HG03139 (cell line): ENCODE results near the gene TPSAB1.
"Not testable (repeated sequence)": the region's sequence is repeated elsewhere in the genome, so short reads cannot be mapped to it uniquely, and the experiment has no call there.

Source experiments
- ATAC-seq: cut with Tn5 transposase; IDR thresholded peaks from one replicate; pipeline ENCODE4 v1.9.1; 2021; ENCODE audit not compliant: unreplicated experiment

TPSAB1 gene

GRCh38 chr16:1245452-1246020 is 5.0 kb downstream of the TPSAB1 start:
- ATAC-seq: no peak

DNA sequence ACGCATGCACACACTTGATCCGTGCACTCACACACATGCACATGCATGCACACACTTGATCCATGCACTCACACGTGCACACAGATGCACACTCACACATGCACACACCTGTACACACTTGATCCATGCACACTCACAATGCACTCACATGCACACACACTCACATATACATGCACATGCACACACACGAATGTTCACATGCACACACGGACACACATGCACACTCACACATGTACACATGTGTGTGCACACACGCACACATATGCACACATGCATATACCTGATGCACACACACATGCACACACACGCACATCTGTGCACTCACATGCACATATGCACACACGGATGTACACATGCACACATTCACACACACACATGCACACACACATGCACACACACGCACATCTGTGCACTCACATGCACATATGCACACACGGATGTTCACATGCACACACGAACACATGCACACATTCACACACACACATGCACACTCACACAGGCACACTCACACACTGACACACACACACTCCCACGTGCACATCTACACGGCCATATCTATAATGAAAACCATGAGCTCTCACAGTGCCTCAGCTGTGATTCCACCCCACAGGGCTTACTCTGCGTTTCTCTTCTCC is 7.5 kb downstream of the TPSAB1 start:
- ATAC-seq: not testable (repeated sequence)

DNA sequence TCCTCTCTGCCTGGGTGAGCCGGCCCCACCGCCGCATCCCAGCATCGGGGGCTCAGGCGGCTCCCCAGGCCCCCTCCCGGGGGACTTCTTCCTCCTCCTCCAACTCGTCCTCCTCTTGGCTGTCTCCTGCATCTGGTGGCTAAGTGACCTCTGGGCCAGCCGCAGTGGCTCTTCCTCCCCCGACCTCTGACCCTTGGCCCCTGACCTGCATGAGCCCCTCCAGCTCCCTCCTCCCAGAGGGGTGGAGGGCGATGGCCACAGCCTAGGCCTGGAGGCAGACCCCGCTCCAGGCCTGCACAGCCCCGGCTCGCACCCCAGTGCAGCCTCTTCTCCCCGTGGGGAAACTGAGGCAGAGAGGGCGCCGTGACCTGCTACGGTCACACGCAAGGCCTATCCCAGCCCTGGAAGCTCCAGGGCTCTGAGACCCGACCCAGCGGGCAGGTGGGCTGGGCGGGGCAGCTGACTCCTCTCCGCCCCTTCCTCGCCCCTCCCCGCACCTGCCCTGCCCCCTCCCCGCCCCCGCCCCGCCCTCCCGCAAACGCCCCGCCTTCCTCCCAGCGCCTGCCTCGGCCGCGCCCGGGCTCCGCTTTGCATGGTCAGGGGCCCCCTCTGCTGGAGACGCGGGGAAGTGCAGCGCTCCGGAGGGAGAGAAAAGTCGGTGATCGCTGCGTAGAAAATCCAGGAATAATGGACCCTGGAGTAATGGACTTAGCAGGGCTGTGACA is 8.7 kb downstream of the TPSAB1 start:
- ATAC-seq: not testable (repeated sequence)

DNA sequence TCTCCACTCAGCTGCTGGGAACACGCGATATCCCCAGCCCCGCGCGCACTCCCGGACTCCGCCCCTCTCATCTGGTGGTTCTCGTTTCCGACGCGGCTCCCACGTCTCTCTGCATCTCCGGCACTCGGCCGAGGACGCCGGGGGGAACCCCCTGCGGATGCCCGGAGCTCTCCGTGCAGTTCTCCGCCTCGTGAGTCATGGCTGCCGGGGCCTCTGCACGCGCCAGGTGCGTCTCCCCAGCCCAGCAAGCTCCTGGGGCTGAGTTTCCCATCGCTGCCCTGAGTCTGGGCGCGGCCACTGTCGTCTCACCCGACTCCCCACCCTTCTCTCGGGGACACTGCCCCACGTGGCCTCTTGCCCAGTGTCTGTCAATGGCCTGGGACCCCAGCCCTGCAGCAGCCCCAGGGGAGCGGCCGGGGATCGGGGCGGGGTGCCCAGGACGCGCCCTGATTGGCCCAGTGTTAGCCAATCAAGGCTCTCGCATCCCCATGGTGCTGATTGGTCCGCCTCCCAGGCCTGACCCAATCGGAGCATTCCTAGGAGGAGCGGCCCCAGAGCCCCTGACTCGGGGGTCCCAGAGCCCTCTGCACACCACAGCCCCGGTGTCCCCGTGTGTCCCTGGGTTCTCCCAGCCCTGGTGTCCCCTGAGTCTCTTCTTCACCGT is 13.3 kb downstream of the TPSAB1 start:
- ATAC-seq: not testable (repeated sequence)

- not testable (repeated sequence) for ATAC-seq
Measured at GRCh38 chr16:1254821-1255220, 14.3 kb downstream of the TPSAB1 start.

- not testable (repeated sequence) for ATAC-seq
Measured at GRCh38 chr16:1255276-1256122, 15.0 kb downstream of the TPSAB1 start, which contains the start of gene TPSD1. TPSD1 (plus strand) TSS chr16:1256069; CDS start chr16:1256281, 212 bp downstream.

GRCh38 chr16:1256296-1256873 is 15.9 kb downstream of the TPSAB1 start:
- not testable (repeated sequence) for ATAC-seq

DNA sequence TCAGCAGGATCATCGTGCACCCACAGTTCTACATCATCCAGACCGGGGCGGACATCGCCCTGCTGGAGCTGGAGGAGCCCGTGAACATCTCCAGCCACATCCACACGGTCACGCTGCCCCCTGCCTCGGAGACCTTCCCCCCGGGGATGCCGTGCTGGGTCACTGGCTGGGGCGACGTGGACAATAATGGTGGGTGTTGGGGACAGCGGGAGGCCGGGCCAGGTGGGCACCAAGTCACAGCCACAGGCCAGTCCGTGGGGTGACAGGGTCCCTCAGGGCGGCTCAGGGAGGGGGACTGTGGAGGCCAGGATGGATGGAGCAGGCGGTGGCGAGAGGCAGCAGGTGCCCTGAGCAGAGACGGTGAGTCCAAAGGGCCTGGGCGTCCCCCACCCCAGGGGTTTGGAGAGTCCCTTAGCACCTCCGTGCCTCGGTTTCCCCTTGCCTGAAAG is 16.4 kb downstream of the TPSAB1 start:
- no peak for ATAC-seq

GRCh38 chr16:1257561-1258224 is 17.2 kb downstream of the TPSAB1 start:
- no peak for ATAC-seq

GRCh38 chr16:1258225-1258600 is 17.7 kb downstream of the TPSAB1 start:
- ATAC-seq: no peak

DNA sequence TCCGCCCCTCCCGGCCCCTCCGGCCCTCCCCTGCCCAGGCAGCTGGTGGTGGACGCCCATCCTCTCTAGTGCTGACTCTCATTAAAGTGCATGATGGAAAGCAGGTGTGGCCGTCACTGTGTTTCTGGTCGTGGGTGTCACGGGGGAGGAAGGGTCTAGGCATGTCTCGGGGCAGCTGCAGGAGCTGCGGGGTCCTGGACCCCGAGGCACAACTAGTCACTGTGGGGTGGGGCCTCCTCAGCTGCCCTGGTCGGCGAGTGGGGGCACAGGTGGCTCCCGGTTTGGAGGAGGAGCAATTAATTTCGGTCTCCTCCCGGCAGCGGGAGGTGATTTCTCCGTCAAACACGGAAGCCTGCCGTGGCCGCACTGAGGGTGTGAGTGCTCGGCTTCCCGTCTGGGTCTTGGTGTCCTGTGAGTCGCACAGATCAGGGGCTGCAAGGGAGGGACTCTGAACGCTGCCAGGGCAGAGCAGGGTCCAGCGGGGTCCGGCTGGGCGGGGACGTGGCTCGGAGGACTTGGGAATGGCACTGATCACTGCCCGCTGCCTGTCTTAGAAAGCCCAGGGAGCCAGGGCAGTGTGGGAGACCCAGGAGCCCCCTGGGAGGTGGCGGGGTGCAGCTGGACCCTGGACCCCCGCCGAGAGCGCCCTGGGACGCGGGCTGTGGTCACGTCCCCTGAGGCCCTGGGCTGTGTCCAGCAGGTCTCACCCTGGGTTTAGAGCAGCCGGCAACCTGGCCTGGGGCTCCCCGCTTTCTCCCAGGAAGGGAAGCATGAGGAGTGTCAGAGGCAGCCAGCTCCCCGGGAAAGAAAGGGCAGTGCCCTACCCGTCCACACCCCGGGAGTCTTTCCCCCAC is 18.6 kb downstream of the TPSAB1 start:
- ATAC-seq: no peak

GRCh38 chr16:1259760-1260068 is 19.2 kb downstream of the TPSAB1 start:
- no peak for ATAC-seq

DNA sequence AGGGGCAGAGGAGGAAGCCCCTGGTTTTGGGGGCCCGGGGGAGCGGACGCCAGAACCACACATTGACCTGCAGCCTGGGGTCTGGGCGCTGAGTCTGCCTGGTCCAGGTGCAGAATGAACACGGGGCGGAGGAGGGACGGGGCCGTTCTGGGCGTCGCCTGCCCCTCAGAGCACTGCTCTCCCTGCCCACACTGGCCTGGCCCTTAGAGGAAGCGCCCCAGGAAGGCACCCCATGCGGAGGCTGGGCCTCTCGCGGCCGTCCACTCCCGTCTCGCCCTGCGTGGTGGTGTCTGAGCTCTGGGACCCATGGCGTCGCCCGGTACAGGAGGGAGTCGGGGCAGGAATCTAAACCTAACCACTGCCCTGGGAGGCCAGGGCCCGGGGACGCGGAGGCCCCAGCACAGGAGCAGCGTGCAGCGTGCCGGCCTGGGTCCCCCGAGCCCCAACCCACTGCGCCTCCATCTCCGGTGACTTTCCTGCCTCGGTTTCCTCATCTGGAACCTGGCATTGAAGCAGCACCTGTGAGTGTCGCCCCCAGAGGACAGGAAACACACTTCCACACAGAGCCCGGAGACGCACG is 19.7 kb downstream of the TPSAB1 start:
- no peak for ATAC-seq

GRCh38 chr16:1261131-1261892 is 20.8 kb downstream of the TPSAB1 start:
- no peak for ATAC-seq

DNA sequence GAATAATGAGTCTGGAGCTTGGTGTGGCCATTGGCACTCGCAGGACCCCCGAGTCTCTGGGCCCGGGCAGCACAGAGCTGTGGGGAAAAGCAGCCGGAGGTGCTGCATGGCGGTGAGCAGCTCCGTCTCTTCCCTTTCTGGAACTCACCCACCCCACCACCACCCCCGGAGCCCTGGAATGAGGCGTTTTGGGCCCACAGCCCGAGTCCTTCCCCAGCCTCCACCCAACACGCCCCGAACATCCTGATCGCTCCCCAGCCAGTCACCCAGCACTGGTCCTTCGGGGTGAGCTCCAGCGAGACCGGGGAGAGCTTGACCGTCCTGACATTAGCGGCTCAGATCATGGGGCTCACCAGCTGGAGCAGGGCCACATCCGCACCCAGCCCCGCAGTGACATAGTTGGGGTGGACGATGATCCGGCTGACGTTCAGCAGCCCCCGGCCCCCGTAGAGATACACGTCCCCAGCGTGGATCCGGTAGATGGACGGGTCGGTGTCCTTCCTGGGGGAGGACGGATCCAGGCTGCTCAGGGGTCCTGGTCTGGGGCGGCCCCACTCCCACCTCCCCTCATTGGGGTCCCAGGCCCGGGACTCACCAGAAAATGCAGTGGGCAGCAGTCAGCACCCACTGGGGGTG is 21.8 kb downstream of the TPSAB1 start:
- no peak for ATAC-seq

- ATAC-seq: no peak
Measured at GRCh38 chr16:1262846-1263221, 22.3 kb downstream of the TPSAB1 start.

- ATAC-seq: no peak
Measured at GRCh38 chr16:1263591-1264344, 23.3 kb downstream of the TPSAB1 start.
